ENCODE results near the gene RETN. TPM values are rescaled to one million over a fixed set of nuclear protein-coding genes. Genes with fewer than 3 reads are reported as not detected.

The RETN gene
- polyA plus RNA-seq, 3 donors, result 42.1 to 119 (median 60.0) TPM

GRCh38 chr19:7625763-7626372 is 43.0 kb upstream of the RETN start:
- Mint-ChIP-seq H3K4me3 (no peak overlapping the region), H3K36me3 (peaks cover 47 to 67% of the 10 kb centered on the region in 2 donors), H3K4me1 (peaks cover 21% of the 10 kb centered on the region), H3K9me3 (peaks cover 0 to 2% (median 0%) of the 10 kb centered on the region in 7 donors), H3K27ac (peak overlapping the region in 1 of 7 donors; percentile 61), H3K27me3 (ENCODE audit: low read depth in 3 of 3) (peaks cover 0 to 2% (median 0%) of the 10 kb centered on the region in 3 donors)
- Histone ChIP-seq H3K9me3 (replicated peaks in 1 of 2; ENCODE audit: control insufficient read depth in 1 of 2, insufficient read depth in 1 of 2, low read length in 2 of 2) (no peaks in the 10 kb centered on the region), H3K27me3 (ENCODE audit: control insufficient read depth in 2 of 2, insufficient read depth in 2 of 2, low read length in 2 of 2) (no peaks in the 10 kb centered on the region), H3K36me3 (replicated peaks in 1 of 2; ENCODE audit: control insufficient read depth in 1 of 2, insufficient read depth in 2 of 2, low read length in 2 of 2) (peaks cover 59 to 72% of the 10 kb centered on the region in 2 donors), H4K20me1 (ENCODE audit: insufficient read depth, low read length) (peaks cover 4% of the 10 kb centered on the region), H3K4me3 (replicated peaks in 1 of 3; ENCODE audit: low read depth in 2 of 3, low read length in 3 of 3) (no peak overlapping the region), H3K4me1 (ENCODE audit: control insufficient read depth in 1 of 2, insufficient read depth in 2 of 2, low read length in 2 of 2) (peaks cover 19 to 27% of the 10 kb centered on the region in 2 donors), H2AFZ (ENCODE audit: insufficient read depth, low read depth, low read length, poor library complexity, severe bottlenecking) (no peak overlapping the region), H3K79me2 (ENCODE audit: insufficient read depth, low read length) (peaks cover 50% of the 10 kb centered on the region), H3K4me2 (replicated peaks; ENCODE audit: extremely low read depth, low read length, poor library complexity, severe bottlenecking) (no peak overlapping the region), H3K9ac (ENCODE audit: insufficient read depth, low read length, poor library complexity, severe bottlenecking) (no peak overlapping the region), H3K27ac (ENCODE audit: low read depth in 1 of 2, low read length in 2 of 2) (no peak overlapping the region)
- WGBS (ENCODE audit: insufficient coverage), result 97% methylated on average over 32 of the region's 34 CpGs
- intact Hi-C loops (cut with micrococcal nuclease), result loop anchor here in 1 of 2 donors (10.0 kb wide), 1 partner anchor 231 kb away; no protein-coding TSS in a partner anchor
- DNase-seq, result no peak
- TF ChIP-seq CTCF (IDR thresholded peaks at IDR 0.05), result no peak

- peaks cover 0 to 2% (median 0%) of the 10 kb centered on the region in 3 donors for H3K27me3 Mint-ChIP-seq (ENCODE audit: low read depth in 3 of 3)
- peaks cover 4% of the 10 kb centered on the region for H4K20me1 ChIP-seq (ENCODE audit: insufficient read depth, low read length)
- H3K4me3 ChIP-seq (replicated peaks in 1 of 3; ENCODE audit: low read depth in 2 of 3, low read length in 3 of 3), result no peak overlapping the region
- peaks cover 0 to 2% (median 0%) of the 10 kb centered on the region in 7 donors for H3K9me3 Mint-ChIP-seq
- intact Hi-C loops (cut with micrococcal nuclease), result loop anchor here in 1 of 2 donors (10.0 kb wide), 1 partner anchor 232 kb away; no protein-coding TSS in a partner anchor
- H3K79me2 ChIP-seq (ENCODE audit: insufficient read depth, low read length), result peaks cover 58% of the 10 kb centered on the region
- H3K27ac Mint-ChIP-seq, result no peak overlapping the region
- peaks cover 43 to 62% of the 10 kb centered on the region in 2 donors for H3K36me3 Mint-ChIP-seq
- H3K9me3 ChIP-seq (replicated peaks in 1 of 2; ENCODE audit: control insufficient read depth in 1 of 2, insufficient read depth in 1 of 2, low read length in 2 of 2), result no peaks in the 10 kb centered on the region
- no peaks in the 10 kb centered on the region for H3K27me3 ChIP-seq (ENCODE audit: control insufficient read depth in 2 of 2, insufficient read depth in 2 of 2, low read length in 2 of 2)
- H3K4me1 Mint-ChIP-seq, result peaks cover 22% of the 10 kb centered on the region
- no peak for DNase-seq
- peaks cover 51 to 66% of the 10 kb centered on the region in 2 donors for H3K36me3 ChIP-seq (replicated peaks in 1 of 2; ENCODE audit: control insufficient read depth in 1 of 2, insufficient read depth in 2 of 2, low read length in 2 of 2)
- no peak overlapping the region for H2AFZ ChIP-seq (ENCODE audit: insufficient read depth, low read depth, low read length, poor library complexity, severe bottlenecking)
- no peak for TF ChIP-seq CTCF (IDR thresholded peaks at IDR 0.05)
- no peak overlapping the region for H3K9ac ChIP-seq (ENCODE audit: insufficient read depth, low read length, poor library complexity, severe bottlenecking)
- H3K4me3 Mint-ChIP-seq, result no peak overlapping the region
- H3K4me2 ChIP-seq (replicated peaks; ENCODE audit: extremely low read depth, low read length, poor library complexity, severe bottlenecking), result no peak overlapping the region
- no peak overlapping the region for H3K27ac ChIP-seq (ENCODE audit: low read depth in 1 of 2, low read length in 2 of 2)
- H3K4me1 ChIP-seq (ENCODE audit: control insufficient read depth in 1 of 2, insufficient read depth in 2 of 2, low read length in 2 of 2), result peaks cover 19 to 28% of the 10 kb centered on the region in 2 donors
- WGBS (ENCODE audit: insufficient coverage), result 92% methylated on average over 21 of the region's 24 CpGs
Observed at GRCh38 chr19:7627166-7627565, 41.7 kb upstream of the RETN start.
